Kidney (tissue), 14 donors: Measurements from ENCODE around the gene UNC45A. TPM values are rescaled to one million over a fixed set of nuclear protein-coding genes. Genes with fewer than 3 reads are reported as not detected.

Source experiments
- DNase-seq, 5 donors: peaks; one replicate each; pipeline ENCODE4 v3.0.0-alpha.2; 2013 to 2020
- FAIRE-seq: peaks from 2 replicates; lab custom pipeline; 2012; peaks lifted over from hg19 to GRCh38; lab: Jason Lieb, UNC
- H3K27ac ChIP-seq, 2 donors: one replicate each; pipeline ENCODE4 v1.7.0; 2013; ENCODE audit warnings: low read depth in 2 of 2, low read length in 2 of 2, inconsistent platforms in 1 of 2
- H3K27me3 ChIP-seq: one replicate; pipeline ENCODE4 v1.7.1; 2013; ENCODE audit warnings: low read length, inconsistent platforms; ENCODE audit not compliant: control insufficient read depth, insufficient read depth
- H3K36me3 ChIP-seq, 3 donors: one replicate each; pipeline versions ENCODE4 v1.7.0 to v1.7.1; 2013; ENCODE audit warnings: low read length in 3 of 3, control low read depth in 1 of 3, inconsistent platforms in 1 of 3; ENCODE audit not compliant: insufficient read depth in 3 of 3, control insufficient read depth in 2 of 3
- H3K4me1 ChIP-seq, 3 donors: one replicate each; pipeline versions ENCODE4 v1.7.0 to v1.7.1; 2013; ENCODE audit warnings: low read length in 3 of 3, inconsistent platforms in 1 of 3, low read depth in 1 of 3; ENCODE audit not compliant: control insufficient read depth in 2 of 3, insufficient read depth in 2 of 3
- H3K4me3 ChIP-seq, 3 donors: one replicate each; pipeline versions ENCODE4 v1.7.0 to v1.8.1; 2013; ENCODE audit warnings: low read length in 3 of 3, control low read depth in 1 of 3, inconsistent platforms in 1 of 3
- H3K9ac ChIP-seq, 3 donors: one replicate each; pipeline versions ENCODE4 v1.7.0 to v1.7.1; 2013; ENCODE audit warnings: low read length in 3 of 3, control low read depth in 1 of 3, inconsistent platforms in 1 of 3
- H3K9me3 ChIP-seq, 3 donors: one replicate each; pipeline versions ENCODE4 v1.7.0 to v1.7.1; 2013; ENCODE audit warnings: low read length in 3 of 3, control low read depth in 1 of 3, inconsistent platforms in 1 of 3; ENCODE audit not compliant: control insufficient read depth in 2 of 3, insufficient read depth in 1 of 3
- CTCF ChIP-seq: IDR thresholded peaks from 3 replicates; pipeline ENCODE4 v1.5.1; 2012; ENCODE audit warnings: mild to moderate bottlenecking, moderate library complexity, borderline replicate concordance; ENCODE audit not compliant: insufficient read depth; ENCODE audit errors: extremely low read depth
- intact Hi-C: fragments of 100-400 bp; cut with DNase I; formaldehyde crosslinking; loops from one replicate; pipeline ENCODE4 v1.11.1; 2022
- polyA plus RNA-seq: library from polyadenylated mRNA; stranded (reverse); fragments of 350-450 nt; fragmentation: Illumina TruSeq; extraction: RNeasy Lipid Tissue Mini Kit (QIAGEN cat#74804); gene quantifications from one replicate; pipeline ENCODE4 v1.2.3, GENCODE V29; 2014; ENCODE audit warnings: low read depth, low replicate concordance; ENCODE audit not compliant: insufficient read depth
- total RNA-seq: library from RNA; stranded (reverse); fragmentation: NEBNext Ultra II Directional; extraction: Animal tissue kit (Norgen Biotek cat#: 25700); gene quantifications from one replicate; pipeline ENCODE4 v1.2.1, GENCODE V29; 2021
- donor health status: control.
- donor health status: control.
- donor health status: control.
- donor health status: control.
- donor health status: control.
- donor health status: DM: yes; HTN: yes; CAD: no.
- donor health status: Normal renal cell carcinoma (clear cell type).

The UNC45A gene
- total and polyA plus RNA-seq, 2 donors from 2014 or later = 48.9 to 62.8 TPM

GRCh38 chr15:90939756-90940155 is 4.7 kb downstream of the UNC45A start:
- no peaks in the 10 kb centered on the region for H3K27me3 ChIP-seq
- H3K9ac ChIP-seq = no peak overlapping the region
- intact Hi-C loops = no loop called here
- DNase-seq = peak in 1 of 5 donors; percentile 60
- no peak for TF ChIP-seq CTCF
- no peak overlapping the region for H3K27ac ChIP-seq
- peaks cover 8 to 38% (median 36%) of the 10 kb centered on the region in 3 donors for H3K36me3 ChIP-seq
- FAIRE-seq = no peak
- H3K4me3 ChIP-seq = no peak overlapping the region
- peaks cover 0 to 10% (median 3%) of the 10 kb centered on the region in 3 donors for H3K4me1 ChIP-seq
- H3K9me3 ChIP-seq = no peaks in the 10 kb centered on the region

DNA sequence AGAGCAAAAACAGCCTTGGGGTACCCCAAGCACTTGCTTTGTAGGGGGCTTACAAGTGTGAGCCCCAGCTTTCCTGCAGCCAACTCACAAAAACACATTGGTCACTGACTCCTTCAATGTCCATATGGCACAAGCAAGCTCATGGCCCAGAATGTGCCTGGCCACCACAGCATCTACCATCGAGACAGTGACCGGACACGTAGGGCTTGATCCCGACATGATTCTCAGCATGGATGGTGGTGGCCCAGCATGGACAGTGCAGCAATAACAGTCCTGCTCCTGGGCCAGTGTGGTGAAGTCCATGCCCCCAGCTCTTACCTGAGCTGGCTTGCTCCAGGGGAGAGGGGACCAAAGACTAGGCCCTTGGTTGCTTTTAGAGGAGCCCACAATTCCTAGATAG is 6.0 kb downstream of the UNC45A start:
- TF ChIP-seq CTCF = no peak
- DNase-seq = peak in 1 of 5 donors; percentile 25
- intact Hi-C loops = no loop called here
- peaks cover 0 to 4% (median 2%) of the 10 kb centered on the region in 3 donors for H3K4me1 ChIP-seq
- H3K9ac ChIP-seq = no peak overlapping the region
- H3K9me3 ChIP-seq = no peaks in the 10 kb centered on the region
- H3K27me3 ChIP-seq = no peaks in the 10 kb centered on the region
- no peak overlapping the region for H3K4me3 ChIP-seq
- FAIRE-seq = no peak
- H3K36me3 ChIP-seq = peaks cover 8 to 42% (median 40%) of the 10 kb centered on the region in 3 donors
- no peak overlapping the region for H3K27ac ChIP-seq

- no peak for TF ChIP-seq CTCF
- Histone ChIP-seq H3K4me1 (no peaks in the 10 kb centered on the region), H3K27ac (no peak overlapping the region), H3K27me3 (no peaks in the 10 kb centered on the region), H3K4me3 (no peak overlapping the region), H3K36me3 (peaks cover 8 to 48% (median 44%) of the 10 kb centered on the region in 3 donors), H3K9ac (no peak overlapping the region), H3K9me3 (no peaks in the 10 kb centered on the region)
- DNase-seq (peak in 1 of 5 donors; percentile 46), FAIRE-seq (no peak)
- intact Hi-C loops = no loop called here
Measured at GRCh38 chr15:90942354-90943120, 7.5 kb downstream of the UNC45A start.
